ELR (cell line): ENCODE results near the gene RNPS1.
"Not testable (repeated sequence)": the region's sequence is repeated elsewhere in the genome, so short reads cannot be mapped to it uniquely, and the experiment has no call there.

Experiments
- DNase-seq: peaks from one replicate; pipeline ENCODE4 v3.0.0-alpha.2; 2015; ENCODE audit warnings: low read depth

RNPS1 gene

GRCh38 chr16:2257726-2258125 lies 10.2 kb downstream of the RNPS1 start:
- DNase-seq: no peak

GRCh38 chr16:2256531-2257140 lies 11.3 kb downstream of the RNPS1 start:
- DNase-seq: no peak

- DNase-seq: no peak
Measured at GRCh38 chr16:2253293-2253692, 14.6 kb downstream of the RNPS1 start.

- DNase-seq: peak; percentile 34
Measured at GRCh38 chr16:2252806-2253148, 15.1 kb downstream of the RNPS1 start.

- DNase-seq: peak; percentile 95
Measured at GRCh38 chr16:2251296-2252111, 16.4 kb downstream of the RNPS1 start, which contains the start of gene ECI1. Gene ECI1 (minus strand): TSS chr16:2251587. CDS start chr16:2251566, 21 bp downstream.

- DNase-seq: peak; percentile 45
Measured at GRCh38 chr16:2250652-2251295, 17.2 kb downstream of the RNPS1 start.

- no peak for DNase-seq
Measured at GRCh38 chr16:2246301-2246885, 21.5 kb downstream of the RNPS1 start.

- DNase-seq: peak; percentile 42
Measured at GRCh38 chr16:2244926-2245795, 22.8 kb downstream of the RNPS1 start.

GRCh38 chr16:2244301-2244700 lies 23.6 kb downstream of the RNPS1 start:
- DNase-seq: no peak

GRCh38 chr16:2243781-2244180 lies 24.1 kb downstream of the RNPS1 start:
- no peak for DNase-seq

GRCh38 chr16:2243031-2243528 lies 24.8 kb downstream of the RNPS1 start:
- DNase-seq: peak; percentile 28

- DNase-seq: no peak
Measured at GRCh38 chr16:2242598-2242997, 25.3 kb downstream of the RNPS1 start.

GRCh38 chr16:2240331-2240730 lies 27.6 kb downstream of the RNPS1 start:
- not testable (repeated sequence) for DNase-seq

GRCh38 chr16:2238838-2239675 lies 28.9 kb downstream of the RNPS1 start:
- DNase-seq: peak; percentile 17

- no peak for DNase-seq
Measured at GRCh38 chr16:2238150-2238837, 29.6 kb downstream of the RNPS1 start.

GRCh38 chr16:2237493-2238149 lies 30.3 kb downstream of the RNPS1 start:
- no peak for DNase-seq

- no peak for DNase-seq
Measured at GRCh38 chr16:2237102-2237482, 30.8 kb downstream of the RNPS1 start.

- DNase-seq: peak; percentile 28
Measured at GRCh38 chr16:2236337-2237101, 31.4 kb downstream of the RNPS1 start, which contains the start of gene DNASE1L2. Gene DNASE1L2 (plus strand): TSS chr16:2236444. CDS start chr16:2236817, 373 bp downstream.
